AML-193 (cell line): ENCODE results near the gene CDK1.
"Not testable (repeated sequence)": the region's sequence is repeated elsewhere in the genome, so short reads cannot be mapped to it uniquely, and the experiment has no call there.

Experiments
- DNase-seq, 2 experiments: peaks; one replicate each; lab custom pipeline; 2025; lab: John Stamatoyannopoulos, UW

CDK1 gene

GRCh38 chr10:60816628-60817397 lies 38.5 kb downstream of the CDK1 start:
- DNase-seq, result peak; percentile 59 to 66

GRCh38 chr10:60817398-60817805 lies 39.1 kb downstream of the CDK1 start:
- no peak for DNase-seq

- DNase-seq, result no peak
Measured at GRCh38 chr10:60818134-60818770, 40.0 kb downstream of the CDK1 start.

GRCh38 chr10:60819271-60819670 lies 41.0 kb downstream of the CDK1 start:
- DNase-seq, result no peak

- DNase-seq, result no peak
Measured at GRCh38 chr10:60820093-60820754, 41.9 kb downstream of the CDK1 start.

GRCh38 chr10:60821656-60822055 lies 43.4 kb downstream of the CDK1 start:
- DNase-seq, result no peak

GRCh38 chr10:60822809-60823208 lies 44.5 kb downstream of the CDK1 start:
- DNase-seq, result no peak

- DNase-seq, result no peak
Measured at GRCh38 chr10:60823324-60823723, 45.0 kb downstream of the CDK1 start.

- DNase-seq, result no peak
Measured at GRCh38 chr10:60825520-60825919, 47.2 kb downstream of the CDK1 start.

- peak in 1 of 2 experiments; percentile 4 for DNase-seq
Measured at GRCh38 chr10:60827791-60828488, 49.7 kb downstream of the CDK1 start.

- no peak for DNase-seq
Measured at GRCh38 chr10:60828489-60828852, 50.2 kb downstream of the CDK1 start.

- not testable (repeated sequence) for DNase-seq
Measured at GRCh38 chr10:60832136-60832535, 53.9 kb downstream of the CDK1 start.

GRCh38 chr10:60834401-60834800 lies 56.1 kb downstream of the CDK1 start:
- no peak for DNase-seq

- no peak for DNase-seq
Measured at GRCh38 chr10:60835049-60835448, 56.8 kb downstream of the CDK1 start.

- not testable (repeated sequence) for DNase-seq
Measured at GRCh38 chr10:60841227-60841626, 62.9 kb downstream of the CDK1 start.

- no peak for DNase-seq
Measured at GRCh38 chr10:60842694-60843093, 64.4 kb downstream of the CDK1 start.
